Measurements from ENCODE around the gene DST.

The DST gene

DNA sequence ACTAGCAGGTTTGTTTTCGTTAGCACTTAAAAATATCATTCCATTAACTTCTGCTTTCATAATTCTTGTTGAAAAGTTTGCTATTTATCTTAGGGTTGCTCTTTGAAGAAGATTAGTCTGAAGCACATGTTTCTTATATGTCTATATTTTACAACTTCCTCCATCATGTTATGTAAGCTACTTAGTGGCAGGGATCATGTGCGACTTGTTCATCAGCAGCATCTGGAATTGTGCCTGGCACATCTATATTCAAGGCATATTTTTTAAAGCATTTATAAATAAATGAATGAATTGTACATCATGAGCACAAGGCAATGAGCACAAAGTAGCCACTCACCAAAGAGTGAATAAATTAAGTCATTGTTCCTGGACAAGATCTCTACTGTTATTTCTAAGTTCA, 208.1 kb downstream of the DST start:
- Histone ChIP-seq H3K27ac (replicated peaks) (no peak overlapping the region), H3K4me3 (replicated peaks; ENCODE audit: insufficient read depth, low read length) (no peak overlapping the region), H3K27me3 (ENCODE audit: insufficient read depth, poor library complexity, severe bottlenecking) (no peaks in the 10 kb centered on the region)
- TF ChIP-seq POLR2AphosphoS5 (IDR thresholded peaks at IDR 0.05; ENCODE audit: low read depth) (no peak), SPI1 (IDR thresholded peaks at IDR 0.05; ENCODE audit: borderline replicate concordance, low read depth) (no peak), GABPA (IDR thresholded peaks at IDR 0.05; ENCODE audit: low read depth) (no peak)
- TF ChIP-seq, protein P1, sequence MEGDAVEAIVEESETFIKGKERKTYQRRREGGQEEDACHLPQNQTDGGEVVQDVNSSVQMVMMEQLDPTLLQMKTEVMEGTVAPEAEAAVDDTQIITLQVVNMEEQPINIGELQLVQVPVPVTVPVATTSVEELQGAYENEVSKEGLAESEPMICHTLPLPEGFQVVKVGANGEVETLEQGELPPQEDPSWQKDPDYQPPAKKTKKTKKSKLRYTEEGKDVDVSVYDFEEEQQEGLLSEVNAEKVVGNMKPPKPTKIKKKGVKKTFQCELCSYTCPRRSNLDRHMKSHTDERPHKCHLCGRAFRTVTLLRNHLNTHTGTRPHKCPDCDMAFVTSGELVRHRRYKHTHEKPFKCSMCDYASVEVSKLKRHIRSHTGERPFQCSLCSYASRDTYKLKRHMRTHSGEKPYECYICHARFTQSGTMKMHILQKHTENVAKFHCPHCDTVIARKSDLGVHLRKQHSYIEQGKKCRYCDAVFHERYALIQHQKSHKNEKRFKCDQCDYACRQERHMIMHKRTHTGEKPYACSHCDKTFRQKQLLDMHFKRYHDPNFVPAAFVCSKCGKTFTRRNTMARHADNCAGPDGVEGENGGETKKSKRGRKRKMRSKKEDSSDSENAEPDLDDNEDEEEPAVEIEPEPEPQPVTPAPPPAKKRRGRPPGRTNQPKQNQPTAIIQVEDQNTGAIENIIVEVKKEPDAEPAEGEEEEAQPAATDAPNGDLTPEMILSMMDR (IDR thresholded peaks at IDR 0.05; ENCODE audit: insufficient read depth, low read length) = no peak
- TF ChIP-seq, protein P2, sequence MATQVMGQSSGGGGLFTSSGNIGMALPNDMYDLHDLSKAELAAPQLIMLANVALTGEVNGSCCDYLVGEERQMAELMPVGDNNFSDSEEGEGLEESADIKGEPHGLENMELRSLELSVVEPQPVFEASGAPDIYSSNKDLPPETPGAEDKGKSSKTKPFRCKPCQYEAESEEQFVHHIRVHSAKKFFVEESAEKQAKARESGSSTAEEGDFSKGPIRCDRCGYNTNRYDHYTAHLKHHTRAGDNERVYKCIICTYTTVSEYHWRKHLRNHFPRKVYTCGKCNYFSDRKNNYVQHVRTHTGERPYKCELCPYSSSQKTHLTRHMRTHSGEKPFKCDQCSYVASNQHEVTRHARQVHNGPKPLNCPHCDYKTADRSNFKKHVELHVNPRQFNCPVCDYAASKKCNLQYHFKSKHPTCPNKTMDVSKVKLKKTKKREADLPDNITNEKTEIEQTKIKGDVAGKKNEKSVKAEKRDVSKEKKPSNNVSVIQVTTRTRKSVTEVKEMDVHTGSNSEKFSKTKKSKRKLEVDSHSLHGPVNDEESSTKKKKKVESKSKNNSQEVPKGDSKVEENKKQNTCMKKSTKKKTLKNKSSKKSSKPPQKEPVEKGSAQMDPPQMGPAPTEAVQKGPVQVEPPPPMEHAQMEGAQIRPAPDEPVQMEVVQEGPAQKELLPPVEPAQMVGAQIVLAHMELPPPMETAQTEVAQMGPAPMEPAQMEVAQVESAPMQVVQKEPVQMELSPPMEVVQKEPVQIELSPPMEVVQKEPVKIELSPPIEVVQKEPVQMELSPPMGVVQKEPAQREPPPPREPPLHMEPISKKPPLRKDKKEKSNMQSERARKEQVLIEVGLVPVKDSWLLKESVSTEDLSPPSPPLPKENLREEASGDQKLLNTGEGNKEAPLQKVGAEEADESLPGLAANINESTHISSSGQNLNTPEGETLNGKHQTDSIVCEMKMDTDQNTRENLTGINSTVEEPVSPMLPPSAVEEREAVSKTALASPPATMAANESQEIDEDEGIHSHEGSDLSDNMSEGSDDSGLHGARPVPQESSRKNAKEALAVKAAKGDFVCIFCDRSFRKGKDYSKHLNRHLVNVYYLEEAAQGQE (IDR thresholded peaks at IDR 0.05; ENCODE audit: insufficient replicate concordance, low read depth) = no peak
- DNase-seq (ENCODE audit: low read depth in 1 of 2, low spot score in 1 of 2) = no peak

DNA sequence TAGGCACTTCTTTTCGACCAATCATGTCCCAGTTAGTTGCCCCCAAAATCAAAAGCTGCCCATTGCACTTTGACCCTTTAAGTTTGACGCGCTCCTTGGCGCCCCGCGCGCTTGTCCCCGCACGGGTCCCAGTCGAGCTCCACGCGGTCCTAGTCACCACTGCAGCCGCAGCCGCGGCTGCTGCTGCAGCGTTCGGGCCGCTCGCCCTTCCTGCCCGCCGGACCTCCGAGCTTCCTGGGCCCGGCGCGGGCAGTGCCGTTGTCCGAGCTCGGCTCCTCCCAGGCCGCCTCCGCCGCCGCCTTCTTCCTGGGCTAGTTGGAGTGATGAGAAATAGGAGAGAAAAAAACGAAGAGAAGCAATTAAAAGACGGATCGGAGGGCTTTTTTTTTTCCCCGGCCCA, 209.6 kb downstream of the DST start:
- no peaks in the 10 kb centered on the region for H3K27me3 ChIP-seq (ENCODE audit: insufficient read depth, poor library complexity, severe bottlenecking)

DNA sequence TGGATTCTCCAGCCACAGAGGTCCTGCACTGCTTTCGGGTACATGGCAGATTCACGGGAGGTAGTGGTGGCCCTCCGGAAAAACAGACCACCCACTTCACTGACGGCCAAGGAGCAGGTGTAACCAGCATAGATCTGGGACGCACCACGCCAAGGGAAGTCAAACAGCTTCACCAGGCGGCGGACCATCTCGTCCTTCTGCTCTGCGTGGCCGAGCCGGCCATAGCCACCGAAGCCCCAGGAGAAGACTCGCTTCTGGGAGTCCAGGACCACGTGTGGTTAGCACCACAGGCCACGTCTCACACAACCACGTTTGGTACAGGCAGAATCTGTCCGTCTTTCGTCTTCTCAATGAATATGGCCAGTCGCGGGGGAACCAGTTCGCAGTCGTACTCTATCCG, 210.5 kb downstream of the DST start:
- no peaks in the 10 kb centered on the region for H3K27me3 ChIP-seq (ENCODE audit: insufficient read depth, poor library complexity, severe bottlenecking)
- DNase-seq (ENCODE audit: low read depth in 1 of 2, low spot score in 1 of 2) = no peak
- H3K4me3 ChIP-seq (replicated peaks; ENCODE audit: insufficient read depth, low read length) = no peak overlapping the region
- TF ChIP-seq, protein P2 (IDR thresholded peaks at IDR 0.05; ENCODE audit: insufficient replicate concordance, low read depth) = no peak
- TF ChIP-seq GABPA (IDR thresholded peaks at IDR 0.05; ENCODE audit: low read depth) = no peak
- TF ChIP-seq, protein P1 (IDR thresholded peaks at IDR 0.05; ENCODE audit: insufficient read depth, low read length) = no peak
- TF ChIP-seq SPI1 (IDR thresholded peaks at IDR 0.05; ENCODE audit: borderline replicate concordance, low read depth) = no peak
- TF ChIP-seq POLR2AphosphoS5 (IDR thresholded peaks at IDR 0.05; ENCODE audit: low read depth) = no peak
- no peak overlapping the region for H3K27ac ChIP-seq (replicated peaks)

More for the DNA sequence above, 209.6 kb downstream of the DST start:
- TF ChIP-seq POLR2AphosphoS5 (IDR thresholded peaks at IDR 0.05; ENCODE audit: low read depth) = no peak
- TF ChIP-seq, protein P1 (IDR thresholded peaks at IDR 0.05; ENCODE audit: insufficient read depth, low read length) = no peak
- TF ChIP-seq, protein P2 (IDR thresholded peaks at IDR 0.05; ENCODE audit: insufficient replicate concordance, low read depth) = no peak
- no peak for DNase-seq (ENCODE audit: low read depth in 1 of 2, low spot score in 1 of 2)
- no peak overlapping the region for H3K4me3 ChIP-seq (replicated peaks; ENCODE audit: insufficient read depth, low read length)
- H3K27ac ChIP-seq (replicated peaks) = no peak overlapping the region
